Measurements from ENCODE around the gene HBM.

GRCh38 chr16:168424-168823, 2.6 kb downstream of the HBM start:
- TF ChIP-seq CTCF (IDR thresholded peaks at IDR 0.05) = no peak
- no peak for TF ChIP-seq POLR2A (IDR thresholded peaks at IDR 0.05)
- TF ChIP-seq POLR2AphosphoS5 (IDR thresholded peaks at IDR 0.05) = no peak
